ENCODE measurements around the gene MRGPRF.

The MRGPRF gene

GRCh38 chr11:68963779-68964178 lies 49.3 kb downstream of the MRGPRF start:
- DNase-seq (ENCODE audit: low read depth) = no peak

GRCh38 chr11:68962527-68963250 lies 50.4 kb downstream of the MRGPRF start:
- DNase-seq (ENCODE audit: low read depth) = no peak

GRCh38 chr11:68961245-68961644 lies 51.8 kb downstream of the MRGPRF start:
- DNase-seq (ENCODE audit: low read depth) = no peak

GRCh38 chr11:68960294-68961071 lies 52.6 kb downstream of the MRGPRF start:
- no peak for DNase-seq (ENCODE audit: low read depth)

- no peak for DNase-seq (ENCODE audit: low read depth)
These were observed 53.4 kb downstream of the MRGPRF start for GRCh38 chr11:68959465-68960293.

GRCh38 chr11:68958211-68958610 lies 54.8 kb downstream of the MRGPRF start:
- DNase-seq (ENCODE audit: low read depth) = no peak

GRCh38 chr11:68956547-68957254 lies 56.3 kb downstream of the MRGPRF start:
- no peak for DNase-seq (ENCODE audit: low read depth)

- no peak for DNase-seq (ENCODE audit: low read depth)
These were observed 56.9 kb downstream of the MRGPRF start for GRCh38 chr11:68956142-68956541.

GRCh38 chr11:68955607-68955958 lies 57.5 kb downstream of the MRGPRF start:
- no peak for DNase-seq (ENCODE audit: low read depth)

- no peak for DNase-seq (ENCODE audit: low read depth)
These were observed 58.0 kb downstream of the MRGPRF start for GRCh38 chr11:68954836-68955606.

Data from activated gamma-delta T cell treated with anti-CD3 and anti-CD28 coated beads, Interleukin-2, amount 50 U/mL, for 16 hours (primary cell).